GM23248 (cell line): ENCODE results near the gene CARM1. TPM values are rescaled to one million over a fixed set of nuclear protein-coding genes. Genes with fewer than 3 reads are reported as not detected.
"Not testable (repeated sequence)": the region's sequence is repeated elsewhere in the genome, so short reads cannot be mapped to it uniquely, and the experiment has no call there.

Experiments used
- DNase-seq: peaks from one replicate; pipeline ENCODE4 v3.0.0-alpha.2; 2015
- H2AFZ ChIP-seq: fragments of 200-600 bp; sonication (generic); 2 replicates; pipeline ENCODE4 v1.6.1; 2016; ENCODE audit warnings: antibody characterized with exemption
- H3F3A ChIP-seq: fragments of 200-600 bp; sonication (generic); 2 replicates; pipeline ENCODE4 v1.6.1; 2016; ENCODE audit warnings: mild to moderate bottlenecking, antibody characterized with exemption, mixed run types; ENCODE audit not compliant: insufficient read depth
- H3K27ac ChIP-seq: fragments of 200-600 bp; sonication (generic); 2 replicates; pipeline ENCODE4 v1.5.1; 2016; ENCODE audit warnings: mild to moderate bottlenecking
- H3K27me3 ChIP-seq: fragments of 200-600 bp; sonication (generic); replicated peaks from 2 replicates; pipeline ENCODE4 v1.6.1; 2016; ENCODE audit warnings: mild to moderate bottlenecking; ENCODE audit not compliant: insufficient read depth
- H3K36me3 ChIP-seq: fragments of 200-600 bp; sonication (generic); 2 replicates; pipeline ENCODE4 v1.6.1; 2016; ENCODE audit warnings: low read depth, mild to moderate bottlenecking
- H3K4me1 ChIP-seq: fragments of 200-600 bp; sonication (generic); 2 replicates; pipeline ENCODE4 v1.6.1; 2016; ENCODE audit warnings: mild to moderate bottlenecking; ENCODE audit not compliant: insufficient read depth
- H3K4me2 ChIP-seq: fragments of 200-600 bp; sonication (generic); one replicate; pipeline ENCODE4 v1.6.1; 2016; ENCODE audit warnings: mild to moderate bottlenecking; ENCODE audit not compliant: unreplicated experiment
- H3K4me3 ChIP-seq: fragments of 200-600 bp; sonication (generic); 2 replicates; pipeline ENCODE4 v1.5.1; 2016; ENCODE audit warnings: mild to moderate bottlenecking
- H3K79me2 ChIP-seq: fragments of 200-600 bp; sonication (generic); 2 replicates; pipeline ENCODE4 v1.6.1; 2016; ENCODE audit warnings: mild to moderate bottlenecking; ENCODE audit not compliant: insufficient read depth
- H3K9ac ChIP-seq: fragments of 200-600 bp; sonication (generic); 2 replicates; pipeline ENCODE4 v1.6.1; 2016; ENCODE audit warnings: mild to moderate bottlenecking
- H3K9me2 ChIP-seq: fragments of 200-600 bp; sonication (generic); 2 replicates; pipeline ENCODE4 v1.6.1; 2016; ENCODE audit warnings: mixed run types, mild to moderate bottlenecking, moderate library complexity; ENCODE audit not compliant: insufficient read depth
- H3K9me3 ChIP-seq: fragments of 200-600 bp; sonication (generic); one replicate; pipeline ENCODE4 v1.6.1; 2017; ENCODE audit warnings: low read depth
- H4K20me1 ChIP-seq: fragments of 200-600 bp; sonication (generic); 2 replicates; pipeline ENCODE4 v1.6.0; 2016; ENCODE audit not compliant: insufficient read depth
- EZH2 ChIP-seq: fragments of 200-600 bp; sonication (generic); IDR thresholded peaks from 2 replicates; pipeline ENCODE4 v1.6.1; 2018; ENCODE audit warnings: antibody characterized with exemption, mild to moderate bottlenecking; ENCODE audit not compliant: insufficient read depth, poor library complexity, severe bottlenecking
- EZH2phosphoT487 ChIP-seq: fragments of 200-600 bp; sonication (generic); IDR thresholded peaks from 2 replicates; pipeline ENCODE4 v1.6.1; 2018; ENCODE audit warnings: antibody characterized with exemption, moderate library complexity, mild to moderate bottlenecking, low read depth; ENCODE audit not compliant: insufficient read depth
- WGBS, 2 experiments: methylation state at CpG; one replicate each; pipeline ENCODE4 v1.1.6; 2015 to 2017; ENCODE audit warnings: low lambda C conversion rate in 2 of 2, low coverage in 1 of 2; ENCODE audit errors: missing lambda C conversion rate in 2 of 2; 5-methylcytosine and 5-hydroxymethylcytosine counted together
- in situ Hi-C: fragments of 300-500 bp; cut with MboI; formaldehyde crosslinking; loops from 2 replicates; pipeline ENCODE4 v1.15.0; 2020
- polyA plus RNA-seq: library from polyadenylated mRNA; unstranded; fragments of >200 nt; fragmentation: Nextera tagmentation; extraction: Ambion mirVana; gene quantifications from 2 replicates; pipeline ENCODE4 v1.2.1, GENCODE V29; 2016
- total RNA-seq: library from RNA; depleted of rRNA; stranded (reverse); fragments of >200 nt; shearing (Covaris generic); gene quantifications from 2 replicates; pipeline ENCODE4 v1.2.3, GENCODE V29; 2014

The CARM1 gene
- total and polyA plus RNA-seq, 2 experiments from 2014 or later = 5.3 to 41.9 TPM

DNA sequence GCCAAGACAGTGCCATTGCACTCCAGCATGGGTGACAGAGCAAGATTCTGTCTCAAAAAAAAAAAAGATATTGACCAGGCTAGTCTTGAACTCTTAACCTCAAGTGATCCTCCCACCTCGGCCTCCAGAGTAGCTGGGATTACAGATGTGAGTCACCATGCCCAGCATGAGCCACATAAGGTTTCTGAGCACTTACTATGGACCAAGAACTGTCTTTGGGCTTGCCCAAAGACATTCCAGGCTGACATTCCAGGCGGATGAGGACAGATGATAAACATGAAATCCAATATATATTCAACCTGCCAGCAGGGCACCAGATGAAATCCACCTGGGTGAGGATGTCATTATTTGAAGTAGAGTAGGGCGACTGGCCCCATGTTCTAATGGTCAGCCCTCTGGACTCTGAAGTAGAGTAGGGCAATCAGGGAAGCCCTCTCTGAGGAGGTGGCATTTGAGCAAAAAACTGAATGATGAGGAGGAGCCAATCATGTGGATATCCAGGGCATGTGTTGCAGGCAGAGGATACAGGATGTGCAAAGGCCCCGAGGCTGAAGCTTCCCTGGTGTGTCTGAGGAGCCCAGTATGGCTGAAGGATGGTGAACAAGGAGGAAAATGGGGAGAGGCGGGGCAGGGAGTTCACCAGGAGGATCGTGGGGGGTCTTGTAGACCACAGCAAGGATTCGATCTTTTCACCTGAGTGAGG is 19.1 kb upstream of the CARM1 start:
- Histone ChIP-seq H3F3A (no peaks in the 10 kb centered on the region), H3K9me3 (no peaks in the 10 kb centered on the region), H3K36me3 (no peaks in the 10 kb centered on the region), H3K79me2 (no peaks in the 10 kb centered on the region), H4K20me1 (no peaks in the 10 kb centered on the region), H2AFZ (no peak overlapping the region), H3K27ac (no peak overlapping the region), H3K4me3 (no peak overlapping the region), H3K4me1 (no peaks in the 10 kb centered on the region), H3K27me3 (no peaks in the 10 kb centered on the region), H3K4me2 (no peak overlapping the region), H3K9ac (no peak overlapping the region), H3K9me2 (no peaks in the 10 kb centered on the region)
- peak; percentile 76 for DNase-seq
- in situ Hi-C loops = no loop called here
- no peak for TF ChIP-seq EZH2
- no peak for TF ChIP-seq EZH2phosphoT487
- 67 to 69% methylated on average over 7 of the region's 7 CpGs for WGBS, 2 experiments

DNA sequence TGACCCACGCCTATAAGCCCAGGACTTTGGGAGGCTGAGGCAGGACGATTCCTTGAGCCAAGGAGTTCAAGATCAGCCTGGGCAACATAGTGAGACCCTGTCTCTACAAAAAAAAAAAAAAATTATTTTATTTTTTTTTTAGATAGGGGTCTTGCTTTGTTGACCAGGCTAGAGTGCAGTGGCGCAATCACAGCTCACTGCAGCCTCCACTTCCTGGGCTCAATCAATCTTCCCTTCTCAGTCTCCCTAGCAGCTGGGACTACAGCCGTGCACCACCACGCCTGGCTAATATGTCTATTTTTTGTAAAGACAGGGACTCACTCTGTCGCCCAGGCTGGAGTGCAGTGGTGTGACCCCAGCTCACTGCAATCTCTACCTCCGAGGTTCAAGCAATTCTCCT is 18.4 kb upstream of the CARM1 start:
- TF ChIP-seq EZH2 (no peak), EZH2phosphoT487 (no peak)
- no peak overlapping the region for H2AFZ ChIP-seq
- no peak for DNase-seq
- no peak overlapping the region for H3K4me2 ChIP-seq
- H3F3A ChIP-seq = no peaks in the 10 kb centered on the region
- H3K4me1 ChIP-seq = no peaks in the 10 kb centered on the region
- no peaks in the 10 kb centered on the region for H4K20me1 ChIP-seq
- no peak overlapping the region for H3K9ac ChIP-seq
- 69 to 71% methylated on average over 7 of the region's 7 CpGs for WGBS, 2 experiments
- no peaks in the 10 kb centered on the region for H3K36me3 ChIP-seq
- no peak overlapping the region for H3K27ac ChIP-seq
- H3K9me2 ChIP-seq = no peaks in the 10 kb centered on the region
- H3K79me2 ChIP-seq = no peaks in the 10 kb centered on the region
- no peak overlapping the region for H3K4me3 ChIP-seq
- no peaks in the 10 kb centered on the region for H3K9me3 ChIP-seq
- in situ Hi-C loops = no loop called here
- no peaks in the 10 kb centered on the region for H3K27me3 ChIP-seq

DNA sequence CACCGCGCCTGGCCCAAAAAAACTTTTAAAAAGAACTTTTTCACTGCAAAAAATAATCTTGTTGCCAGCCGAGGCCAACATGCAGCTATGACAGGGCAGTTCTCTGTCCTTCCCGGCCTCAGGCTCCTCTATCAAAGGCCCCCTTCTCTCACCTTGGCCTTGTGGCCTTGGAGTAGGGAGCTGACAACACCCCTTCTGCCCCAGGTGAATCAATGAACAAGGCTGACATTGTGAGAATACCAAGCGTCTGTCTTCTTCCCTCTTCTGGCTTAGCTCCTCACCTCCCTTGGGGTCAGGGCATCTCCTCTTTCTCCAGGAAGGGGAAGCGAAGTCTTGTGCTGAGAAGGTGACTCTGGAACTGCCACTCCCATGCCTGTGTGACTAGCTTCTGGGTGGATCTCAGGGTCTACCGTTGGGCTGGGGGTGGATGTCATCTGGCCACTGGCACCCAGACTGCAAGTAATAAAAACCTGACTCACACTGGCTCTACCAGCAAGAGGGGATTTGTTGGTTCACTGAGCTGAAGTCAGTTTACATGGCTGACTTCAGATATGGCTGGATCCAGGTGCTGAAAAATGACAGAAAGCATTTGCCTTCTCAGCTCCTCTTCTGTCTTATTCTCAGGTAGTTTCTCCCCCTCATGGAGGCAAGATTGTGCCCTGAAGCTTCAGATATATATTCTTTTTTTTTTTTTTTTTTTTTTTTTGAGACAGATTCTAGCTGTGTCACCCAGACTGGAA is 16.8 kb upstream of the CARM1 start:
- Histone ChIP-seq H3K79me2 (no peaks in the 10 kb centered on the region), H3K27me3 (no peaks in the 10 kb centered on the region), H3K4me1 (no peaks in the 10 kb centered on the region), H3K27ac (no peak overlapping the region), H3K9ac (no peak overlapping the region), H3K4me2 (no peak overlapping the region), H3K4me3 (no peak overlapping the region), H3K9me3 (no peaks in the 10 kb centered on the region), H3F3A (no peaks in the 10 kb centered on the region), H4K20me1 (no peaks in the 10 kb centered on the region), H3K36me3 (no peaks in the 10 kb centered on the region), H3K9me2 (no peaks in the 10 kb centered on the region), H2AFZ (no peak overlapping the region)
- WGBS, 2 experiments = 69 to 73% methylated on average over 7 of the region's 7 CpGs
- in situ Hi-C loops = no loop called here
- no peak for DNase-seq
- no peak for TF ChIP-seq EZH2phosphoT487
- no peak for TF ChIP-seq EZH2

DNA sequence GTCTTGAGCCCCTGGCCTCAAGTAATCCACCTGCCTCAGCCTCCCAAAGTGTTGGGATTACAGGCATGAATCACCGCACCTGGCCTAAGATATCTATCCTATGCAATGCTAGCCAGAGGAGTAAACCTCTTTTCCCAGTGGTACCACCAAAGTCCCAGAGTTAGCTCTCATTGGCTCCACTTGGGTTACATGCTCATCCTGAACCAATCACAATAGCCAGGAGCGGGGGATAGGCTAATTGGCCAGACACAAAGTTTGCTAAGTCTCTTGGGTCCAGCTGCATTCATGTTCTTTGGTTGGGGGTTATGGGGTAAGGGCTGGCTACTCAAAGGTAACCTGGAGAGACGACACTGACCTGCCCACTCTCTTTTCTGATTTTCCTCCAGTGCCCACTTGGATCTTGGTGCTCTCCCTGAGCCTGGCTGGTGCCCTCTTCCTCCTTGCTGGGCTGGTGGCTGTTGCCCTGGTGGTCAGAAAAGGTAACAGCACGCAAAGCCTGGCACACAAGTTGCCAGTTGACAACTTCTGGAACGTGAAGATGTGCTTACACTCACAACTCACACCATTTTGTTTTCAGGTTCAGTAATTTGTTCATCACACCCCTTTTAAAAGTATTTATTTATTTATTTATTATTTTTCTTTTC is 15.4 kb upstream of the CARM1 start:
- H3K4me2 ChIP-seq = no peak overlapping the region
- H3K9ac ChIP-seq = no peak overlapping the region
- no peaks in the 10 kb centered on the region for H4K20me1 ChIP-seq
- no peaks in the 10 kb centered on the region for H3K9me2 ChIP-seq
- no peak overlapping the region for H2AFZ ChIP-seq
- no peaks in the 10 kb centered on the region for H3K9me3 ChIP-seq
- 66 to 68% methylated on average over 5 of the region's 5 CpGs for WGBS, 2 experiments
- peak; percentile 37 for DNase-seq
- no peak overlapping the region for H3K27ac ChIP-seq
- TF ChIP-seq EZH2phosphoT487 (no peak), EZH2 (no peak)
- H3K27me3 ChIP-seq = no peaks in the 10 kb centered on the region
- H3F3A ChIP-seq = no peaks in the 10 kb centered on the region
- in situ Hi-C loops = no loop called here
- no peaks in the 10 kb centered on the region for H3K79me2 ChIP-seq
- no peaks in the 10 kb centered on the region for H3K36me3 ChIP-seq
- no peak overlapping the region for H3K4me3 ChIP-seq
- no peaks in the 10 kb centered on the region for H3K4me1 ChIP-seq

DNA sequence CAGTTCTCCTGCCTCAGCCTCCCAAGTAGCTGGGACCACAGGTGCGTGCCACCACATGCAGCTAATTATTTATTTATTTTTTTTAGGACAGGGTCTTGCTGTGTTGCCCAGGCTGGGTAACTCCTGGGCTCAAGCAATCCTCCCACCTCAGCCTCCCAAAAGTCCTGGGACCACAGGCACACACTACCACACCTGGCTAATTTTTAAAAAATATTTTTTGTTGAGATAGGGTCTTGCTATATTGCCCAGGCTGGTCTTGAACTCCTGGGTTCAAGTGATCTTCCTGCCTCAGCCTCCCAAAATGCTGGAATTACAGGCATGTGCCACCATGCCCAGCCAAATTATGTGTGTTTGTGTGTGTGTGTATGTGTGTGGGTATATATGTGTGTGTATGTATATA is 14.5 kb upstream of the CARM1 start:
- H4K20me1 ChIP-seq, H3K79me2 ChIP-seq, H3K9me2 ChIP-seq, DNase-seq, H2AFZ ChIP-seq, H3K4me1 ChIP-seq, H3K27me3 ChIP-seq, H3F3A ChIP-seq, H3K4me2 ChIP-seq, H3K27ac ChIP-seq, H3K9me3 ChIP-seq, in situ Hi-C loops, H3K9ac ChIP-seq, H3K4me3 ChIP-seq, H3K36me3 ChIP-seq: not testable (repeated sequence)
- WGBS, 2 experiments = 88 to 89% methylated on average over 1 of the region's 1 CpG
